ENCODE results near the gene MESP2.
A peak's percentile ranks its signal among the peaks of the same experiment; 100 is the strongest.

The MESP2 gene

GRCh38 chr15:89776274-89777072 lies at the start of gene MESP2:
Gene MESP2 (plus strand): TSS chr15:89776332. CDS start chr15:89776358, 26 bp downstream.
- DNase-seq (ENCODE audit: insufficient read length, low spot score) (peak; percentile 82), FAIRE-seq (peak; percentile 89)

- no peak for DNase-seq (ENCODE audit: insufficient read length, low spot score)
- FAIRE-seq, result no peak
Observed at GRCh38 chr15:89728254-89728653, 47.9 kb upstream of the MESP2 start.

- DNase-seq (ENCODE audit: insufficient read length, low spot score) (no peak), FAIRE-seq (no peak)
Observed at GRCh38 chr15:89731275-89731674, 44.9 kb upstream of the MESP2 start.

GRCh38 chr15:89732451-89733172 lies 43.5 kb upstream of the MESP2 start:
- FAIRE-seq (no peak), DNase-seq (ENCODE audit: insufficient read length, low spot score) (no peak)

GRCh38 chr15:89735773-89736172 lies 40.4 kb upstream of the MESP2 start:
- DNase-seq (ENCODE audit: insufficient read length, low spot score), result no peak
- FAIRE-seq, result no peak

- FAIRE-seq (peak; percentile 95), DNase-seq (ENCODE audit: insufficient read length, low spot score) (peak; percentile 70)
Observed at GRCh38 chr15:89740137-89740536, 36.0 kb upstream of the MESP2 start.

GRCh38 chr15:89743011-89743410 lies 33.1 kb upstream of the MESP2 start:
- DNase-seq (ENCODE audit: insufficient read length, low spot score) (no peak), FAIRE-seq (no peak)

GRCh38 chr15:89743594-89743993 lies 32.5 kb upstream of the MESP2 start:
- FAIRE-seq (no peak), DNase-seq (ENCODE audit: insufficient read length, low spot score) (no peak)

GRCh38 chr15:89745131-89745530 lies 31.0 kb upstream of the MESP2 start:
- DNase-seq (ENCODE audit: insufficient read length, low spot score) (no peak), FAIRE-seq (no peak)

- FAIRE-seq (no peak), DNase-seq (ENCODE audit: insufficient read length, low spot score) (no peak)
Observed at GRCh38 chr15:89745768-89746167, 30.4 kb upstream of the MESP2 start.

- DNase-seq (ENCODE audit: insufficient read length, low spot score) (no peak), FAIRE-seq (no peak)
Observed at GRCh38 chr15:89746386-89746780, 29.7 kb upstream of the MESP2 start.

- DNase-seq (ENCODE audit: insufficient read length, low spot score), result no peak
- no peak for FAIRE-seq
Observed at GRCh38 chr15:89747708-89748682, 28.1 kb upstream of the MESP2 start.

- FAIRE-seq (no peak), DNase-seq (ENCODE audit: insufficient read length, low spot score) (no peak)
Observed at GRCh38 chr15:89749054-89749453, 27.1 kb upstream of the MESP2 start.

GRCh38 chr15:89749526-89749925 lies 26.6 kb upstream of the MESP2 start:
- no peak for DNase-seq (ENCODE audit: insufficient read length, low spot score)
- no peak for FAIRE-seq

- peak; percentile 31 for DNase-seq (ENCODE audit: insufficient read length, low spot score)
- FAIRE-seq, result no peak
Observed at GRCh38 chr15:89749951-89750559, 26.1 kb upstream of the MESP2 start.

- DNase-seq (ENCODE audit: insufficient read length, low spot score), result peak; percentile 97
- FAIRE-seq, result peak; percentile 52
Observed at GRCh38 chr15:89750560-89751542, 25.3 kb upstream of the MESP2 start, which contains the start of gene MESP1. Gene MESP1 (minus strand): TSS chr15:89751249. CDS start chr15:89751231, 18 bp downstream.

GRCh38 chr15:89751748-89752147 lies 24.4 kb upstream of the MESP2 start:
- FAIRE-seq (no peak), DNase-seq (ENCODE audit: insufficient read length, low spot score) (no peak)

- no peak for DNase-seq (ENCODE audit: insufficient read length, low spot score)
- FAIRE-seq, result no peak
Observed at GRCh38 chr15:89753855-89754254, 22.3 kb upstream of the MESP2 start.

Measured in GM19239 (cell line).